SJSA1 (cell line): ENCODE measurements around the gene UCN2. TPM values are rescaled to one million over a fixed set of nuclear protein-coding genes. Genes with fewer than 3 reads are reported as not detected.
"Not testable (repeated sequence)": the region's sequence is repeated elsewhere in the genome, so short reads cannot be mapped to it uniquely, and the experiment has no call there.

Source experiments
- DNase-seq, 2 experiments: peaks; one replicate each; pipeline ENCODE4 v3.0.0-alpha.2; 2015 to 2020; ENCODE audit warnings: low spot score in 2 of 2, low read depth in 1 of 2
- H3K27ac ChIP-seq: fragments of 250-450 bp; sonication (Bioruptor Pico); 2 replicates; pipeline ENCODE4 v1.5.1; 2020; ENCODE audit warnings: mild to moderate bottlenecking, moderate library complexity
- H3K27me3 ChIP-seq: fragments of 250-450 bp; sonication (Bioruptor Pico); replicated peaks from 2 replicates; pipeline ENCODE4 v1.5.1; 2020; ENCODE audit warnings: mild to moderate bottlenecking, moderate library complexity
- H3K36me3 ChIP-seq: fragments of 250-450 bp; sonication (Bioruptor Pico); 2 replicates; pipeline ENCODE4 v1.5.1; 2020; ENCODE audit warnings: mild to moderate bottlenecking
- H3K4me1 ChIP-seq: fragments of 250-450 bp; sonication (Bioruptor Pico); replicated peaks from 2 replicates; pipeline ENCODE4 v1.6.1; 2021; ENCODE audit warnings: mild to moderate bottlenecking
- H3K4me3 ChIP-seq: fragments of 250-450 bp; sonication (Bioruptor Pico); 2 replicates; pipeline ENCODE4 v1.5.1; 2020; ENCODE audit warnings: mild to moderate bottlenecking
- H3K9me3 ChIP-seq: fragments of 250-450 bp; sonication (Bioruptor Pico); replicated peaks from 2 replicates; pipeline ENCODE4 v1.5.1; 2020; ENCODE audit warnings: mild to moderate bottlenecking
- total RNA-seq: library from RNA; depleted of rRNA; stranded (reverse); fragments of >200 nt; shearing (Covaris generic); gene quantifications from 2 replicates; pipeline ENCODE4 v1.2.3, GENCODE V29; 2014

Gene UCN2
- total RNA-seq, 1 experiment from 2014 or later: 12.1 TPM

DNA sequence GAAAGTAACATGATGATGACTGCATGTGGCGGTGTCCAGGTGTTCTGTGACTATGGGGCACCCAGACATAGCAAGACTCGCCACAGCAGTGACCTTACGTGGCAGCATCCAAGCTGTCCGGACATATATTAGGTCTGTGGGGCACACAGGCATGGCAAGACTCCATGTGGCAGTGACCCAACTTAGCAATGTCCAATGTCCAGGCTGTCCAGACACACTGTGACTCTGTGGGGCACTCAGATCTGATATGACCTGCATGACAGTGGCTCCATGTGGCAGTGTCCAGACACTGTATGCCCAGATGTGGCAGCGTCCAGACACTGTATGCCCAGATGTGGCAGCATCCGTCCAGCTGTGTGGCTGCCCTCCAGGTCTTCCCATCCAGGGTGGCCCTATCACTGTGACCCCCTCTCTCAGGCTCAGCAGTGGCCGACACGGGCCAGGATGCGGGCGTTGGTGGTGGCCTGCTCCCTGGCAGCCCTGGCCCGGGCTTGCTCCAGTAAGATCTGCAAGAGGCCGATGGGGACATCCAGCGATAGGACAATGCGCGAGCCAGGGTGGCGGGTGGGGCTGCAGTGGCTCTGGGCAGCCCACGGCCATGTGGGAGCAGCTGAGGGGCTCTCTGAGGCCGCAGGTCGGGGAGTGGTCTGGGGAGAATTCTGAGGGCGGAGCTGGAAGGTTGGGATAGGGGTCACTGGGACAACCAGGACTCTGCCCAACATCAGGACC, 1.1 kb downstream of the UCN2 start:
- no peaks in the 10 kb centered on the region for H3K9me3 ChIP-seq
- no peaks in the 10 kb centered on the region for H3K27me3 ChIP-seq
- H3K4me1 ChIP-seq: peaks cover 99% of the 10 kb centered on the region
- H3K27ac ChIP-seq: 0 out of 2 replicates have a peak overlapping the region, but pooled peaks have one; percentile 86
- no peak for DNase-seq
- H3K36me3 ChIP-seq: peaks cover 78% of the 10 kb centered on the region
- H3K4me3 ChIP-seq: no peak overlapping the region

DNA sequence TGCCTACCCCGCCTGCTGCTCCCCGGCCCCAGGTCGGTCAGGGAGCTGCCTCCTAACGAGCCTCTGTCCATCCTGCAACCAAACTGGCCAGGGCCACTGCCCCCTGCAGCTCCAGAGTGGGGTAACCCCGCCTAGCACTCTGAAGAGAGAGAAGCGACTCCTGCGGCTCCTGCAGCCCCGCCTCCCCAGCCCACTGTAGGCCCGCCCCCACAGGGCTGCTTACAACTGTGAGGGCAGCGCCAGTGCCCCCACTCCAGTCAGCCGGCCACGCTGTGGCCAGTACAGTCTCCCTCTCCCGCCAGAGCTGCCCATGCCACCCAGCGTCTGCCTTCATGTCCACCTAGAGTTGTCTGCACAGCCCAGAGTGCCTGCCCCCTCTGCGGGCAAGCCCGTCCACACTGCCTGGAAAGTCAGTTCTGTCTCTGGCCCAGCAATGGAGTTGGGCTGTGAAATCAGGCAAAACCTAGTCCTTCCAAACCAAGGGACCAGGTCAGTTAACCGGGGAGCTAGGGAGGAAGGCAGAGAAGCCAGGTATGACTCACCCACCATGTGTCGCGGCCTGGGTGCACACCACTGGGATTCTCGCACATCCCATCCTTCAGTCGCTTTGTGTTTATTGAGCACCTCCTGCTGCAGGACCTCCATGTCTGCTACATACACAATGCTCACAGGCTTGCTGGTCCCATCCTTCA, 2.4 kb downstream of the UCN2 start:
- DNase-seq: peak; percentile 77 to 89
- Histone ChIP-seq H3K4me1 (peaks cover 95% of the 10 kb centered on the region), H3K9me3 (no peaks in the 10 kb centered on the region), H3K36me3 (peaks cover 64% of the 10 kb centered on the region), H3K27ac (peak overlapping the region; percentile 81), H3K27me3 (no peaks in the 10 kb centered on the region), H3K4me3 (peak overlapping the region; percentile 15)

DNA sequence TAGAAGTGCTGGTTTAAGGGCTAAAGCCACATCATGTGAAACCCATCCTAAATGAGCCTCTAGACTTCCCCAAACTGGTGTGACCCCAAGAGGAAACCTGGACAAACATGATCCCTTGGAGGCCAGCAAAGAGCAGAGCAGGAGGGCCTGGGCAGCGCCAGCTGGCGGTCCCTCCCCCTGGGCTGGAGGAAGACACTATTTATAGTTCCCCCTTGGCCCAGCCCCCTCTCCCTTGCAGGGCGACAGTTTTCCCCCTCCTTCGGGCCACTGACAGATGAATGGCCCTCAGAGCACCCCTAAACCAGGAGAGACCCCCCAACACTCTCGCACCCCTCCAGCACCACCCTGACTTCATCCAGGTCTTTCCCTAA, 2.9 kb downstream of the UCN2 start:
- no peaks in the 10 kb centered on the region for H3K27me3 ChIP-seq
- no peaks in the 10 kb centered on the region for H3K9me3 ChIP-seq
- peaks cover 91% of the 10 kb centered on the region for H3K4me1 ChIP-seq
- peaks cover 59% of the 10 kb centered on the region for H3K36me3 ChIP-seq
- no peak for DNase-seq
- peak overlapping the region; percentile 81; the same call in 1 of the 2 replicates for H3K27ac ChIP-seq
- H3K4me3 ChIP-seq: peak overlapping the region; percentile 15

DNA sequence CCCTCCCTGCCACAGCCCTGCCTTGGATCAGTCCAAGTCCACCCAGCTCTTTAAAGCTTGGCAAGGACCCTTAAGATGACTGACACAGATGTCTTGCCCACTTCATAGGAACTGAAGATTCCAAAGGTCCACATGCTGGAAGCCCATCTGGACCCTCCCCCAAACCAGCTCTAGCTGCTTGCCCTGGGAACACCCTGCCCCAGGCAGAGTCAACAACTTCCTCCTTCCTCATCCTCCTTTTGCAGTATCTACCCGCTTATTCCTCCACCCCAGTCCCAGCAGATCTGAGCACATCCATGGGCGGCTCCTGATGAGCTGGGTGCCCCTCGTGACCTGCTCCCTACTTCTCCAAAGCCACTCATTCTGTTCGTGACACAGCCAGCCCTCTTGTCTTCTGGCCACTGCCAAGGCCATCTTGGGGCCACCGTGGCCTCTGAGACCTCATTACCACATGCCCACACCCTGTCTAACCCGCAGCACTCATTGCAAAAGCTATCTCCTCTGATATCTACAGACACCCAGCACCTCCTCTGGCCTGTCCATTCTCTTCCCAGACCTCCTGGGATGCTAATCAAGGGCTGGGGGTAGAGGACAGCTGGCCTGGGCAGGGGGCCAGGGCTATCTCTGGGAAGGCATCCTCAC, 5.0 kb downstream of the UCN2 start:
- Histone ChIP-seq H3K36me3 (peaks cover 43% of the 10 kb centered on the region), H3K27ac (no peak overlapping the region), H3K4me3 (no peak overlapping the region), H3K9me3 (no peaks in the 10 kb centered on the region), H3K27me3 (no peaks in the 10 kb centered on the region), H3K4me1 (peaks cover 71% of the 10 kb centered on the region)
- no peak for DNase-seq

DNA sequence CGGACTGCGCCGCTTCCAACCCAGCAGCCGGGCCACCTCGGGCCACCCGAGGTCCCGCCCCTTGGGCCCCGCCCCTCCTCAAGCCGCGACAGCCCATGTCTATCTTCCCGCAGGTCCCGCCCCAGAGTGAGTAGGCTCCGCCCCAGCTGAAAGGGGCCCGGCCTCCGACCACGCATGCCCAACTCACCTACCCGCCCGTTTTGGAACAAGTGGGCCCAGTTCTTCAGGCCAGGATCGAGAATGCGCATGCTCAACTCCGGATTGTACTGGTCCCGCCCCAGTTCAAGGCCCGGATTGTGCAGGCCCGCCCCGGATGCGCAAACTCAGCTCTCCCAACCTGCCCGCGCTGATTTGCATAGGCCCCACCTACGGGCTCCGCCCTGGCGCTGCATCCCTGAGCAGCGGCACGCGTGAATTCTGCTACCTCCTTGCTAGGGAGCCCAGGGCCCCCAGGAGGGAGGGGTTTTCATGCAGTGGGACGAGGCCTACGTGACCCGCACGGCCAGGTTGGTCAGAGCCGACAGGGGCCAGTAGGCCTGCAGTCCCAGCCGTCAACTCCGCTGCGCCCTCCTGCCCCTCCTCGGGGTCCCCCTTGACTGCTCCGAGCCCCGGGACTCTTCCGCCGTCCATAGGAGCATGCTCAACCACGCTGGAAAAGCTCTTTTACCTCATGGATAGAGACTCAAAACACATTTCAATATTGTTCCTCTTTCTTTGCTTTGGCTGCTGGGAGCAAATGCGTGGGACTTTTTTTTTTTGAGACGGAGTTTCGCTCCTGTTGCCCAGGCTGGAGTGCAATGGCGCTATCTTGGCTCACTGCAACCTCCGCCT, 6.6 kb downstream of the UCN2 start, which contains the start of gene PFKFB4:
Gene PFKFB4 (minus strand): TSS at position 8 of the 831 bp plus-strand sequence. CDS start 26 bp downstream, outside the sequence.
- Histone ChIP-seq H3K4me1 (peaks cover 55% of the 10 kb centered on the region), H3K4me3 (peak within 1 kb of the TSS; percentile 32)

DNA sequence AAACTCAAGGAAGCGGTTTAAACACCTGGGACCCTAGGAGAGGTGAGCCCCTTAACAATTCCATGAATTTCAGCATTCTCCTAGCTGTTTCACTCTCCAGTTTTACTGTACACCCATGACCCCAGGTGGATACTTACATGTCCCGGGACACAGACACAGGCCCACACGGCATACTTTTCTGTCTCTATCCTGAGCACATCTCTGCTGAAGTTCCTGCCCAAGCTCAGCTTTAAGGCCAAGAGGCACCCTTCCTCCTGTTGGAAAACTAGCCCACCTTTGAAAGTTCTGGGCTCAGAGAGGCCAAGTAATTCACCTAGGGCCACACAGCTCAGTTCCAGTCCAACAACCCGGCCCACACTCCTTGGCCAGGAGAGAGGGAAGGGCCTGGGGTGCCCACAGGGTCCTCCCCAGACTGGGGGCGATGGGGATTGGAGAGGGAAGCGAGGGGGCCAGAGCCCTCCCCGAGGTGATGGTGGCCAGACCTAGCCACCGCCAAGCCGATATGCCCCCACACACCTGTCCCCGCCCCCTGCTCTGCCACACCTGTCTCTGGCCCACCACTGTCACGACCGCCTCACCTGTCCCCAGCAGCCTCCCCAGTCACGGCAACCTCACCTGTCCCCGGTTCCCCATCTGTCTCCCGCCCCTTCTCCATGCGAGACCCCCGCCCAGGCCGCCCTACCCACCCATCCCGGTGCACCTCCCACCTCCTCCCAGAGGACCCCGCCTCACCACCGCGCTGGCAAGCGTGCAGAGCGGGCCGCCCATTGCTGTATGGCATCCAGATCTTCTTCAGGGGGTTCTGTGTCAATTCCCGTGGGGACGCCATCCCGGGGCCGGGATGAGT, 7.4 kb downstream of the UCN2 start:
- Histone ChIP-seq H3K36me3 (peaks cover 22% of the 10 kb centered on the region), H3K4me3 (peak overlapping the region; percentile 32), H3K27ac (no peak overlapping the region), H3K9me3 (no peaks in the 10 kb centered on the region), H3K27me3 (no peaks in the 10 kb centered on the region), H3K4me1 (peaks cover 46% of the 10 kb centered on the region)
- no peak for DNase-seq

More for the DNA sequence above, 6.6 kb downstream of the UCN2 start, which contains the start of gene PFKFB4:
- H3K27ac ChIP-seq: no peak within 1 kb of the TSS
- no peaks in the 10 kb centered on the region for H3K27me3 ChIP-seq
- peaks cover 27% of the 10 kb centered on the region for H3K36me3 ChIP-seq
- no peaks in the 10 kb centered on the region for H3K9me3 ChIP-seq
- peak; percentile 94 to 98 for DNase-seq

DNA sequence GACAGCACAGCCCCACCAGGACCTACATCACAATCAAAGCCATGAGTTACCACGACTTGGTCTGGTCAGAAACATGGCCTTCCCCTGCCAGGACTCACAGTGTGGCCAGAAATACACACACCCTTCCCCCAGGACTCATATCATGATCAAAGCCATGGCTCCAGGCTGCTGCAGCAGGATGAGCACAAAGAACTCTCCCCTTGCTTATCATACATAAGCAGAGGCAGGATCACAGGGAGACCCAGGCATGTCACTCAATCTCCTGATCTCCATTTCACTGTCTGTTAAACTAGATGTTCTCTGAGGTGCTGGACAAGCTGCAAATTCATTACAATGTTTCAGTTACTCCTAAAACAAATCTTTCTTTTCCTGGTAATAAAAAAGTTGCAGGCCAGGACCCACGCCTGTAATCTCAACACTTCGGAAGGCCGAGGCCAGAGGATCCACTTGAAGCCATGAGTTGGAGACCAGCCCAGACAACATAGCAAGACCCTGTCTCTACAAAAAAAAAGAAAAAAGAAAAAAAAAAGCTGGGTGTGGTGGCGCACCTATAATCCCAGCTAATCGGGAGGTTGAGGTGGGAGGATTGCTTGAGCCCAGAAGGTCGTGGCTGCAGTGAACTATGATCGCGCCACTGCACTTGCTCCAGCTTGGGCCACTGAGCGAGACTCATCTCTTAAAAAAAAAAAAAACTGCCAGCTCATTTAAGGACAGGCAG, 8.2 kb downstream of the UCN2 start:
- Histone ChIP-seq H3K4me1 (peaks cover 38% of the 10 kb centered on the region), H3K27me3 (no peaks in the 10 kb centered on the region), H3K36me3 (peaks cover 18% of the 10 kb centered on the region), H3K9me3 (no peaks in the 10 kb centered on the region), H3K4me3 (no peak overlapping the region), H3K27ac (no peak overlapping the region)
- no peak for DNase-seq

DNA sequence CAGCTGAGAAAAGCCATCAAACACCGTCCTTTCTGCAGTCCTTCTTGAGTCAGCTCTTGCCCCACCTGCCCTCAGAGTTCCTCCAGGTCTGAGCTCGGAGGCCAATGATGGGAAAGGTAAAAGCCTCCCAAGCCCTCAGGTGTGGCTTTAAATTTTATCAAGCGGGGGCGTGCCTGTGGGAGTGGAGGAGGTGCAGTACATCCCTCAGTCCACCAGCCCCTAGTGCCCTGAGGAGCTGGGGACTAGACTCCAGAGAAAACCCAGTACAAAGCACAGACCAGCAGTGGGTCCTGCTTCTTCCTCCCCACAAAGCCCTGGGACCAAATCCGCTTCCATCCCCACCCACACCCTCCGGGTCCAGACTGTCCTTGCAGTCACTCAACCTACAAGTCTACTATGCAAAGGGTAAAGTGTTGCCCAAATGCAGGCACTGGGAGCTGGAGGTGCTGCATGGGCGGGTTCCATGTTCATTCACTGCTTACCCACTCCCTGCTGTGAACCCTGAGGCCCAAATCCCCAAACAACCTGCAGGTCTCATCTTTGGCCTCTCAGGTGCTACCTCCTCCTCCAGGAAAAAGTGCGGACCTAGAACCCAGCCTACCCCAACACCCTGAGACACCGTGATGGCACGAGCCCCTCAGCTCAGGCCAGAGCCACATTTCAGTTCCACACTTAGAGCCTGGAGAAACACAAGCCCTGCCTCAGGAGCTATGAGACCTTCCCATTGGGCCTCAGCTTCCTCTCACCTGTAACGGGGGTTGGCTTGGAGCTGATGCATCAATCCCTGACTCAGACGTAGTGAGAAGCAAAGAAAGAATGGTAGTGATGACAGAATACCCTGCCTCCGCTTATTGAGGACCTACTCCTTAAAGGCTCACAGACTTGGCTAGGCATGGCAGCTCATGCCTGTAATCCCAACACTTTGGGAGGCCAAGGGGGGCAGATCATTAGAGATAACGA, 9.4 kb downstream of the UCN2 start:
- H3K4me3 ChIP-seq: no peak overlapping the region
- H3K36me3 ChIP-seq: peaks cover 11% of the 10 kb centered on the region
- H3K9me3 ChIP-seq: no peaks in the 10 kb centered on the region
- H3K27me3 ChIP-seq: no peaks in the 10 kb centered on the region
- no peak overlapping the region for H3K27ac ChIP-seq
- peaks cover 26% of the 10 kb centered on the region for H3K4me1 ChIP-seq
- no peak for DNase-seq

DNA sequence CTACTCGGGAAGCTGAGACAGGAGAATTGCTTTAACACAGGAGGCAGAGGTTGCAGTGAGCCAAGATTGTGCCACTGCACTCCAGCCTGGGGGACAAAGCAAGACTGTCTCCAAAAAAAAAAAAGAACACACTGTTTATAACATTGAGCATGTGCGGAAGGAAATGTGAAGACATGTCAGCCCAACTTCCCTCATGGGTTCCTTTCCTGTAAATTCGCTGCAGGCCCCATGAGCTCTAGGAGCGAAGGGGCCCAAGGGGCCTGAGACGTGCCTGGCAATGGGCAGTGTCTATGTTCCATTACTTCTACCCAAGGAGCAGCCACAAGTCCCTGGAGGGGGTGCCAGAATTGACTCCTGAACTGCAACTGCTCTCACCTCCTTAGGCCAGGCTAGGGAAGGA, 10.2 kb downstream of the UCN2 start:
- H3K4me1 ChIP-seq: peaks cover 18% of the 10 kb centered on the region
- no peak overlapping the region for H3K27ac ChIP-seq
- H3K36me3 ChIP-seq: peaks cover 9% of the 10 kb centered on the region; the same call in 1 of the 2 replicates
- H3K4me3 ChIP-seq: no peak overlapping the region
- no peaks in the 10 kb centered on the region for H3K9me3 ChIP-seq
- no peaks in the 10 kb centered on the region for H3K27me3 ChIP-seq
- DNase-seq: no peak

DNA sequence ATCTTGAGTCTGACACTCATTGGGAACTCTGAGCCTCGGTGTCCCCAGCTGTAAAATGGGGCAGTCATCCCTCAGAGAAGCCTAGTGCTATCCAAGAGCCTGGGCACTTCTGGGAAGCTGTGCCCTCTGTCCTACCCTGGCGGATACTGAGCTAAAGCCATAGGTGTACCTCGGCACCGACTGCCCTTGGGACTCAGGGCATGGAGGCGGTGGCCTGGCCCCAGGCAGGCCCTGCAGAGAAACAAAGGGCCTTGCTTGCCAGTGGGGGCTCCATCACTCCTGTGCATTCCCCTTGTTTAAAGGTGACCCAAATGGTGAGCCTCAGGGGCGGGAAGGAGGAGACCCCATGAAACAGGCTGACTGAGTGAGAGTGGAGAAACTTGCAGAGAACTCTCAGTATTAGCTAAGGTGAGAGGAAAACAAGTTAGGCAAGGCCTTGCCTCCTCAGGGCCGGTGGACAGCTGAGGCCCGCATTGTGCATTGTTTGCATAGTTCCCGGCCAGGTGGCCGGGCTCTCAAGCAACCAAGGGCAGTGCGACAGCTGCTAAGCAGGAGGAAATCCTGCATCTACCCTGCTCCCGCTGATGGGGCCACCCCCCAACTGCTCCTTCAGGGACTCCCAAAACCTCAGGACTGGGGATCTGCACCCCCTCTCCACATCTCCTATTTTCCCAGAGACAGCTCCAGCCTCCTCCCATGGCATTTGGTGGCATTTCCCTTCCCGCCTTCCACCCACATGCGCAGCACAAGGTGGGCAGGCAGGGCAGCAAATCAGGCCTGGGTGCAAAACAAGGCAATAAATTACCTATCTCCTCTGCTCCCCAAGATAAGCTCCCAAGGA, 11.2 kb downstream of the UCN2 start:
- H3K27ac ChIP-seq: no peak overlapping the region
- no peaks in the 10 kb centered on the region for H3K27me3 ChIP-seq
- DNase-seq: no peak
- no peak overlapping the region for H3K4me3 ChIP-seq
- no peaks in the 10 kb centered on the region for H3K9me3 ChIP-seq
- H3K36me3 ChIP-seq: peaks cover 13% of the 10 kb centered on the region; the same call in 1 of the 2 replicates
- H3K4me1 ChIP-seq: peaks cover 9% of the 10 kb centered on the region

DNA sequence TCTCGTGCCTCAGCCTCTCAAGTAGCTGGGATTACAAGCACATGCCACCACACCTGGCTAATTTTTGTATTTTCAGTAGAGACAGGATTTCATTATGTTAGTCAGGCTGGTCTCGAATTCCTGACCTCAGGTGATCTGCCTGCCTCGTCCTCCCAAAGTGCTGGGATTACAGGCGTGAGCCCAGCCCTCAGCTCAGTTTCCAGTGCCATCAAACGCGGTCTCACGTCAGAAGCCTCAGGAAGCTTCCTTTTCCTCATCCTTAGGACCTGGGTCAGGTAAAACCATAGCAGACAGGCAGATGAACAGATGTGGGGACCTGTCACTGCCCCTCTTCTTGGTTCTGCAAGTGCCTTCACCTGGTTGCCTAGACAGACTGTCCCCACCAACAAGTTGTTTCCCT, 11.9 kb downstream of the UCN2 start:
- H3K27ac ChIP-seq, H3K4me3 ChIP-seq, DNase-seq, H3K9me3 ChIP-seq, H3K27me3 ChIP-seq, H3K4me1 ChIP-seq: not testable (repeated sequence)
- H3K36me3 ChIP-seq: peaks cover 18% of the 10 kb centered on the region; the same call in 1 of the 2 replicates
